Adipose tissue (tissue), 3 donors: Measurements from ENCODE around the gene RPS6KA2. TPM values are rescaled to one million over a fixed set of nuclear protein-coding genes. Genes with fewer than 3 reads are reported as not detected.
"Not testable (repeated sequence)": the region's sequence is repeated elsewhere in the genome, so short reads cannot be mapped to it uniquely, and the experiment has no call there.

ENCODE experiments used
- H3K27ac ChIP-seq: one replicate; pipeline ENCODE4 v1.5.1; 2013; ENCODE audit warnings: low read depth, low read length
- WGBS, 3 donors: extraction: QIAGEN DNeasy Blood & Tissue Kit; methylation state at CpG; one replicate each; pipeline ENCODE4 v1.1.7; 2013; 5-methylcytosine and 5-hydroxymethylcytosine counted together
- polyA plus RNA-seq, 3 donors: library from polyadenylated mRNA; stranded (reverse); fragments of 200-250 nt; gene quantifications; one replicate each; pipeline ENCODE4 v1.2.3, GENCODE V29; 2013
- donor health status: healthy with polysubstance abuse.
- donor health status: Bipolar disorder and iron deficiency.
- donor health status: healthy.

The RPS6KA2 gene
- polyA plus RNA-seq, 3 donors: 15.8 to 31.8 (median 23.5) TPM

DNA sequence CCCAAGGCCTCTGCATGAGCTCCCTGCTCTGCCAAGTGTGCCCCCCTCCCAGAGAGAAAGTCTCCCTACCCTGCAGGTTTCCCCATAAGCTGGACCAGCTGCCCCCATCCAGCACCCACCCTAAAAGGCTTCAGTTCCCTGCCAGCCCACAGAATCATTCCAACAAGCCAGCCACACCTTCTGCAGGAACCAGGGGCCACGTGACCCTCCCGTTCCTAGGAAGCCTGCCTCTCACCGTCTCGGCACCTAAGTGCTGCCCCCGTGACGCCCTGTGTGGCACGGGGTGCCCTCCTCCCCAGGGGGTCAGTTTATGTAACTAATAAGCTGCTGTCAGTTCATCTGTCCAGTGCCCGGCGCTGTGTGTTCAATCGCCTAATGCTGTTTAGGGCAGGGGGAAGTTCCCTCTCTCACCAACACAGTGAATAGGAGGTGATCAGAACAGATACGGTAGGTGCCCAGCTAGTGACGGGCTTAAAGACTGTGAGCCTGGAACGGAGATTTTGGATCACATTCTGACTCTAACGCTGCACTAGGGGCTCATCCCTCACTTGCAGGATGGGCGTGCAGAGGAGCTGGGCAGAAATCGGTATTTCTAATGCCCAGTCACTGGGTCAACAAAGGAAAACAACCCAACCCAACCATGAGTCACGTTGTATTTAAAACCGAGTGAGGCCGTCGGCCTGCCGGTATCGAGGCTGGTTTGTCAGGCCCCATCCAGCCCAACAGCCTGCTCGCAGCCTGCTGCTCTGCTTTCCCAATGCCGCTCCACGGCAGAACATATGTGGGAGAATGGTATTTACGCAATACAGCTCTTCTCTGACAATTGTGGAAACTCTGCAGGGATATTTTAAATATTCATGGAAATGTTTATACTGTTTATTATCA is 96.6 kb downstream of the RPS6KA2 start:
- H3K27ac ChIP-seq: no peak overlapping the region
- WGBS, 3 donors: 94 to 95% (median 94%) methylated on average over 26 of the region's 26 CpGs

DNA sequence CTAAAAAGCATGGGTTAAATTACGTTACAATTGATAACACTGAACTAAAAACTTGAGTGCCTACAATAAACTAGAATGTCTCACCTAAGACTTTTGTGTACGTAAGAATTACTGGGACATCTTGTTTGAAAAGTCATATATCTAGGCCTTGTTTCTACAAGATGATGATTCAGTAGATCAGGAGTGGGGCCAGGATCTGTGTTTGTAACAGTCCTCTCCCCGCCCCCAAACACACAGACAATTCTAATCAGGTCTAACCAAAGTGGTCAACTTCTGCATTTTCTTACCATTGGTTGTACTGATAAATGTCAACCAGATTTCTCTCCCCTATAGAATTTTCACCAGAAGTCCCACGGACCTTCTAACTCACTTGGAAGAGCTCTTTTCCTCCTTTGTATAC is 97.5 kb downstream of the RPS6KA2 start:
- H3K27ac ChIP-seq: no peak overlapping the region
- WGBS, 3 donors: 83 to 93% (median 89%) methylated on average over 4 of the region's 4 CpGs

DNA sequence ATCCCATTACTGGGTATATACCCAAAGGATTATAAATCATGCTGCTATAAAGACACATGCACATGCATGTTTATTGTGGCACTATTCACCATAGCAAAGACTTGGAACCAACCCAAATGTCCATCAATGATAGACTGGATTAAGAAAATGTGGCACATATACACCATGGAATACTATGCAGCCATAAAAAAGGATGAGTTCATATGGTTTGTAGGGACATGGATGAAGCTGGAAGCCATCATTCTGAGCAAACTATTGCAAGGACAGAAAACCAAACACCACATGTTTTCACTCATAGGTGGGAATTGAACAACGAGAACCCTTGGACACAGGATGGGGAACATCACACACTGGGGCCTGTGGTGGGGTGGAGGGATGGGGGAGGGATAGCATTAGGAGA is 98.0 kb downstream of the RPS6KA2 start:
- 90 to 95% (median 95%) methylated on average over 1 of the region's 1 CpG for WGBS, 3 donors
- H3K27ac ChIP-seq: not testable (repeated sequence)

DNA sequence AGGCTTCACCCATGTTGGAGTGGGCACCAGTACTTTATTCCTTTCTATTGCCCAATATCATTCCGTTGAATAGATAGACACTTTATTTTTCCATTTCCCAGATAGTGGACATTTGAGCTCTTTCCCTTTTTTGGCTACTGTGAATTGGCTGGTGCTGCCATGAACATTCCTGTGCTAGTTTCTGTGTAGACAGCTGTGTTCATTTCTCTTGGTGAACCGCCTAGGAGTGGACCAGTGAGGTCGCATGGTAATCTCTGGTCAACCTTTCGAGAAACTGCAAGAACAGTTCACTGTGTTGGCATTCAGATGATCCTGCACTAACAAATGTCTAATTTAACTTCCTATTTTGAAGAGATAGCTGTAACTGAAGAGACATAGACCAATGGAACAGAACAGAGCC is 99.2 kb downstream of the RPS6KA2 start:
- H3K27ac ChIP-seq: no peak overlapping the region
- WGBS, 3 donors: 66 to 92% (median 83%) methylated on average over 4 of the region's 4 CpGs

DNA sequence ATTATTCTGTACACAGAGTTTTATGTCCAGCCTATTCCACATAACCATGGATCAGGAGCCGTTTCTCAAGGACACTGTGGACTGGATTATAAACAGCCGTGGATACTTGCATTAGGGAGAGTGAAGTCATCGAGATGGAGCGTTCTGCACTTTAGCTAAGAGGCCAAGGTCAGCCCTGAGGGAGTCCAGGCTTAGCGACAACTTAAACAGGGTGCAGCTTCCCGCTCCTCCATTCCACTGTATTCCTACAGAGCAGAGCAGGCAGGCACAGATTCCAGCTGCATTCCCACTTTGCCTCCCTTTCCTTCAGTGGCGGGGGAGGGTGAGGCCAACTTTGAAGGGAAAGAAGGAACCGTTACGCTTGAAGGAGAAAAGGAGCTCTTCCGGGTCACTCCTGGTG is 100.1 kb downstream of the RPS6KA2 start:
- WGBS, 3 donors: 67 to 77% (median 71%) methylated on average over 10 of the region's 10 CpGs
- no peak overlapping the region for H3K27ac ChIP-seq

DNA sequence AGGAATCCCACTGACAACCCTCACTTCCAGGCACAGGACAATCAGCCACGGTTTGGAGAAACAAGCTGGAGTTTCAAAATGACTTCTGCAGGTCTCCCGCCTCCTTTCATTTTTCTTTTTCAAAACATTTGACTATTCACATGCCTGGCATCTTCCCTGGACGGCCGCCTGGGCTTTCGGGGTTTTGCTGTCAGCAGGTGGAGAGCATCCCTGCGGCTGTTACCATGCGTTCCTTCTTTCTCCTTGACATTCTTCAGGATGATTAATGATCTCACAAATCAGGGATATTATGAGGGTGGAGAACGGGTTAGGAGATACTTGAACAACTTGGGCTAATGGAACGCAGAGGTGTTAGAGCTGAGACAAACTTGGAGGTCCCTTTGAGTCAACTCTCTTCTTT is 101.5 kb downstream of the RPS6KA2 start:
- 82 to 93% (median 92%) methylated on average over 9 of the region's 9 CpGs for WGBS, 3 donors

GRCh38 chr6:166523782-166524559 is 103.1 kb downstream of the RPS6KA2 start:
- 85 to 91% (median 86%) methylated on average over 16 of the region's 16 CpGs for WGBS, 3 donors
- no peak overlapping the region for H3K27ac ChIP-seq

More for the DNA sequence above, 101.5 kb downstream of the RPS6KA2 start:
- H3K27ac ChIP-seq: no peak overlapping the region

DNA sequence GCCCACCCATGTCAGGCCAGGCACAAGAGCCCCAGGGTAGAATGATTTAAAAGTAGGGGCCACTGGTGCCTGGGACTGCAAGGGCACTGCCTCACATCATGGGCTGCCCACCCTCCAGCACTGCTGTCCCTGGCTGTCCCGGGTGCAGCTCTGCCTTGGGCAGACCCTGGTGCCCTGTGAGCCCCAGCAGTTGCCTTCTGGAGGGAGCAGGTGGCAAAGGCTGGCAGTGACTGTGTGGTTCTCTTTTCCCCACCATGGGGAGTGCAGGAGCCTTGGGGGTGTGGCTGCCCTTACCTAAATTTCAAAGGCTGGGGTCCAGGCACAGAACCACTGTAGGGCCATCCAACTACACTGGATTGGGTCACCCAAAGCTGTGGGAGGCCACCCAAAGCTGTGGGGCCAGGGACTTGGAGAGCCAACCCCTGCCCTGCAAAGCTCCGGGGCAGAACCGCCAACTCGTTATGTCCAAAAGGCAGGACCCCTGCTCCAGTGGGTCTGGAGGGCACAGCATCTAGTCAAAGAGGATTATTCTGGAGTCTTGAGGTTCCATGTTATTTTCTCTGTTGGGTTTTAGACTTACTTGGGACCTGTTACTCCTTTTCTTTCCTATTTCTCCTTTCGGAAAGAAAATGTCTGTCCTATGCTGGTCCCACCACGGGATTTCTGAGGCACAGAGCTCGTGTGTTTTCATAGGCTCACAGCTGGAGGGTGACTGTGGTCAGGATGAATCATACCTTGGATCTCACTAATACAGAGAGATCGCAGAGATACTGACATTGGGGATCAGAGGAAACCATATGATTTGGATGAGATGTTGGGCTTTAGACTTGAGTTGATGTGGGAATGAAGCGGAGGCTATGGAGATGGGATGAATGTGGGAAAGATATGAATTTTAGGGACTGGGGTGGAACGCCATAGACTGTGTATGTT is 105.9 kb downstream of the RPS6KA2 start:
- 91 to 97% (median 94%) methylated on average over 10 of the region's 10 CpGs for WGBS, 3 donors
- no peak overlapping the region for H3K27ac ChIP-seq

GRCh38 chr6:166516251-166516884 is 110.7 kb downstream of the RPS6KA2 start:
- WGBS, 3 donors: 70 to 90% (median 75%) methylated on average over 7 of the region's 7 CpGs
- H3K27ac ChIP-seq: no peak overlapping the region

DNA sequence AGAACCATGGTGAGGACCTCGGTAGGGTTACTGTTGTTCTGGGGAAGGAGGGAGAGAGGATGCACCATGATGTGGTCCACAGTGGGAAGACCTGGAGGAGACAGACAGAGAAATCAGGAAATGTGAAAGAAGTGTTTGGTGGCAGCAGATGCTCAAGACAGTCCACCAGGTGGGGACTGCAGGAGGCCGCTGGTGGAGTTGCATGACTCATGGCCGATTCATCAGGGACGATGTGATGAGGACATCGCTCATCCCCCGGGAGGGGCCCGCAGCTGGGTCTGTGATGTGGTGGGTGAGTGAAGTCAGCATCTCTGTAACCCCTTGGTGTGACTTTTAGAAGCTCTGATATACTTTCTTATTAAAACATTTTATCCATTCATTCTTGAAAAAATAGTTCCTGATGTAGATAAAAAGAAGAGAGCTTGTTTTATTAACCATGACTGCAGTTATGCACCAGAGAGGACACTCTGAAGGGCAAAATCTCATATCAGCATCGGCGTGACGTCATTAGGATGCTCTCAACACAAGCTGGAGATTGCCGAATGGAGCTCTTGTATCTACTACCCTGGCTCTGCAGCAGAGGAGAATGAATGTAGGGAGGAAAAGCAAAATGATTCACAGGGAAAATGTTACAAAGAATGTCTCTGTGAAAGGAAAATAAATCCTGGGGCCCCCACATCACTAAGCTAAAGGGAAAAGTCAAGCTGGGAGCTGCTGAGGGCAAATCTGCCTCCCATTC is 111.8 kb downstream of the RPS6KA2 start:
- no peak overlapping the region for H3K27ac ChIP-seq
- WGBS, 3 donors: 72 to 81% (median 73%) methylated on average over 11 of the region's 11 CpGs

DNA sequence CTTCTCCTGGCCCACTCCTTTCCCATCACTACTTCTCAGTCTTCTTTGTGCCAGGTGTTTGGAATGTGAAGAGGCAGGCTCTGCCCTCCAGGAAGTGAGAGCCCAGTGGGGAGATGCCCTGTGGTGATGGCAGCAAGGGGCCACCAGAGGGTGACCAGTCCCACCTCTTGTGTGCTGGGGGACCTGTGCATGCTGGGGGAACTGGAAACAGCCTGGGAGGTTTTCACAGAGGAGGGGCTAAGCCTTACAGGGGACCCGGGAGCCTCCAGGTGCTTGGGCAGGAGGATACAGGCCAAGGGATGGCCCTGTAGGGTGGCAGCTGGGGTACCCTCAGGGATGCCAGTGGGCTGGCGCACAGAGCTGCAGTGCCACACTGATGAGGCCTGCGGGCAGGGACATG is 112.9 kb downstream of the RPS6KA2 start:
- WGBS, 3 donors: 88 to 97% (median 92%) methylated on average over 3 of the region's 3 CpGs

GRCh38 chr6:166512567-166512966 is 114.5 kb downstream of the RPS6KA2 start:
- no peak overlapping the region for H3K27ac ChIP-seq
- 85 to 91% (median 90%) methylated on average over 8 of the region's 8 CpGs for WGBS, 3 donors

More for the DNA sequence above, 112.9 kb downstream of the RPS6KA2 start:
- H3K27ac ChIP-seq: no peak overlapping the region

DNA sequence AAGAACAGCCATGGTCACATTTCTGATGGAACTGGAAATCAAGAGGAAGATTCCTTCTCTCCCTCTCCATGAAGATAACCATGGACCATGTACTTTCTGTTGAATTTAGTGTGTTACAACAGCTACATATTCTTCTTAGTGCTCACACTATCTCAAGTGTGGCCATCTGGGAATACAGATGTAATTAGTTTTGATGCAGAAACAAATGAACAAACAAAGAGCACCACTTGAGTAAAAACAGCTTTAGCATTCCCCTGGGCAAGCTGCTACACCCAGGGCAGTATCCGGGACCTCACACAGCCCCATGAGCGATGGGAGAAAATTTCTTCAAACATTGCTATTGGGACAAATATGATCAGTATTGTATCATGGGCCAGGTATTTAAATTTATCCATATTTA is 115.7 kb downstream of the RPS6KA2 start:
- WGBS, 3 donors: 92 to 98% (median 94%) methylated on average over 2 of the region's 2 CpGs
- no peak overlapping the region for H3K27ac ChIP-seq

DNA sequence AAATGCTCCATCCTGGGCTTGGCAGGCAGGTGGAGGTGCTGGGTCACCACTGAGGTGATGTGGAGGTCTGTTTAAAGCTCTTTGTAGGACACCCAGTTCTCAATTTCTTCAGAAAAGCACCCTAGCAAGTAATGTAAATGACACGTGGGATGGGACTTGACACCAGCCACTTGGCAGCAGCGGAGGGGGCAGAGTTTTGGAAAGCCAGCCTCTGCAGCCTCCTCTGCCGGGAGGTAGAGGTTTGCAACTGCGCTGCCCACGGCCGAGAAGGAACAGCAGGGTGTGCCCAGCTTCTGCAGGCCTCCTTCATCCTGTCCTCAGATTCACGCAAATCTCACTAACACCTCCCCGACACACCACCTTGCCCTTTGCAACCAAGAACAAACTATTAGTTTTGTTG is 117.9 kb downstream of the RPS6KA2 start:
- H3K27ac ChIP-seq: no peak overlapping the region
- WGBS, 3 donors: 87 to 92% (median 92%) methylated on average over 8 of the region's 8 CpGs

GRCh38 chr6:166508726-166509125 is 118.3 kb downstream of the RPS6KA2 start:
- no peak overlapping the region for H3K27ac ChIP-seq
- WGBS, 3 donors: 87 to 93% (median 92%) methylated on average over 11 of the region's 11 CpGs

- no peak overlapping the region for H3K27ac ChIP-seq
- WGBS, 3 donors: 87 to 91% (median 89%) methylated on average over 25 of the region's 25 CpGs
Measured at GRCh38 chr6:166507809-166508564, 119.1 kb downstream of the RPS6KA2 start.

DNA sequence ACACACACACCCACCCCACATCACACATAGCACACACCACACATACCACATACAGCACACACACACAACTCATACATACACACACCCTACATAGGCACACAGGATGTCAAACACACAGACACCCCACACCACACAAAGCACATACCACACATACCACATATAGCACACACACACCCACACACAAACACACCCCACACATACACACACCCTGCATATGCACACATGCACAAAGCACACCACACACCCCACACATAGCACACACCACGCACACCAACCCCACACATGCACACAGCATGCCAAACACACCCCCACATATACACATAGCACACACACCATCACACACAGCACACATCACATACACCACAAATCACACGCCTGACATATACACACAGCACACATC is 119.7 kb downstream of the RPS6KA2 start:
- WGBS, 3 donors: 93 to 94% (median 93%) methylated on average over 2 of the region's 2 CpGs
- H3K27ac ChIP-seq: no peak overlapping the region
